ENCODE results near the gene VMP1. TPM values are rescaled to one million over a fixed set of nuclear protein-coding genes. Genes with fewer than 3 reads are reported as not detected.
A peak's percentile ranks its signal among the peaks of the same experiment; 100 is the strongest.

The VMP1 gene
- total RNA-seq, 1 experiment from 2014 or later, result 277 TPM

- TSS peak; percentile 0 for BruUV-seq (replicated peaks)
- POLR2A ChIA-PET (ENCODE audit: unreplicated experiment), result no interaction called here
- no peaks in the 10 kb centered on the region for H3K4me1 ChIP-seq (ENCODE audit: insufficient read depth, low read length)
- H3K9ac ChIP-seq (ENCODE audit: low read length), result no peak overlapping the region
- H3K9me2 ChIP-seq (replicated peaks; ENCODE audit: low read length), result no peaks in the 10 kb centered on the region
- H3K27me3 ChIP-seq (ENCODE audit: low read length), result no peaks in the 10 kb centered on the region
- H3K9me3 ChIP-seq (ENCODE audit: low read length), result no peaks in the 10 kb centered on the region
- intact Hi-C loops (cut with micrococcal nuclease), result loop anchor here (10.0 kb wide), 1 partner anchor 338 kb away; no protein-coding TSS in a partner anchor
- no peak overlapping the region for H3K27ac ChIP-seq (ENCODE audit: low read length)
- H3K4me2 ChIP-seq (ENCODE audit: low read length), result no peak overlapping the region
- H3K4me3 ChIP-seq (ENCODE audit: low read length), result no peak overlapping the region
- H3K79me2 ChIP-seq (ENCODE audit: low read length), result peaks cover 82% of the 10 kb centered on the region
- peaks cover 10% of the 10 kb centered on the region for H3F3A ChIP-seq (ENCODE audit: low read length, unreplicated experiment)
- H4K20me1 ChIP-seq (ENCODE audit: low read length), result peaks cover 69% of the 10 kb centered on the region
- no peak overlapping the region for H2AFZ ChIP-seq (ENCODE audit: low read length)
- DNase-seq (no peak), ATAC-seq (no peak)
- H3K36me3 ChIP-seq (ENCODE audit: low read depth, low read length), result peaks cover 76% of the 10 kb centered on the region
- TF ChIP-seq EZH2 (IDR thresholded peaks at IDR 0.05; ENCODE audit: low read length, unreplicated experiment) (no peak), EZH2phosphoT487 (IDR thresholded peaks at IDR 0.05; ENCODE audit: borderline replicate concordance, low read length) (no peak), CTCF (conservative IDR thresholded peaks at IDR 0.05; ENCODE audit: low read depth, low read length) (no peak)
- CTCF ChIA-PET, result interaction anchor here (0.7 kb wide), 1 partner anchor 37 kb away, joined by 3 read pairs; no protein-coding TSS in a partner anchor
Observed at GRCh38 chr17:59696682-59697277, 10.7 kb upstream of the VMP1 start.

DNA sequence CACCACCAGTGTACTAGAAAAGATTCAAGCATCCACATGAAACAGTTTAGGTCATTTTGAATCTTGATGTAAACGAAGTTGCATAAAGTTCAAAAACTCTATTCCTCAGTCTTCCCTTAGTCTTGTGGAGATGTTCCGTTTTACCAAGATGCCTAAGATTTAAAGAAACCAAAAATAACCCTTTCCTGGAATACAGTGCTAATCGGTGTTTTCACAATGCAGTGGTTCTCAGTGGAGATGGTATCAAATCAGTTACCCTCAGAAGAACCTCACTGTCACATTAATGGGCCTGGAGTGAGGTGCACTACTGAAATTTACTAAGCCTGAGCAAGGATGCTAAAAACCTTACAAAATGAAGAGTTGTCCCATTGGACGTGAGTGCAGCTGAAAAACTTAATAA, 9.3 kb upstream of the VMP1 start:
- Histone ChIP-seq H3K4me3 (ENCODE audit: low read length) (no peak overlapping the region), H3K27ac (ENCODE audit: low read length) (no peak overlapping the region), H3K9me2 (replicated peaks; ENCODE audit: low read length) (no peaks in the 10 kb centered on the region), H4K20me1 (ENCODE audit: low read length) (peaks cover 82% of the 10 kb centered on the region), H2AFZ (ENCODE audit: low read length) (no peak overlapping the region), H3K36me3 (ENCODE audit: low read depth, low read length) (peaks cover 82% of the 10 kb centered on the region), H3K9ac (ENCODE audit: low read length) (no peak overlapping the region), H3K4me1 (ENCODE audit: insufficient read depth, low read length) (no peaks in the 10 kb centered on the region), H3F3A (ENCODE audit: low read length, unreplicated experiment) (peaks cover 10% of the 10 kb centered on the region), H3K9me3 (ENCODE audit: low read length) (no peaks in the 10 kb centered on the region), H3K79me2 (ENCODE audit: low read length) (peaks cover 96% of the 10 kb centered on the region), H3K27me3 (ENCODE audit: low read length) (no peaks in the 10 kb centered on the region), H3K4me2 (ENCODE audit: low read length) (no peak overlapping the region)
- ChIA-PET CTCF (no interaction called here), POLR2A (ENCODE audit: unreplicated experiment) (no interaction called here)
- no peak for DNase-seq
- TF ChIP-seq CTCF (conservative IDR thresholded peaks at IDR 0.05; ENCODE audit: low read depth, low read length), result no peak
- BruUV-seq (replicated peaks), result no TSS peak
- no peak for ATAC-seq
- intact Hi-C loops (cut with micrococcal nuclease), result loop anchor here (10.0 kb wide), 1 partner anchor 337 kb away; no protein-coding TSS in a partner anchor

DNA sequence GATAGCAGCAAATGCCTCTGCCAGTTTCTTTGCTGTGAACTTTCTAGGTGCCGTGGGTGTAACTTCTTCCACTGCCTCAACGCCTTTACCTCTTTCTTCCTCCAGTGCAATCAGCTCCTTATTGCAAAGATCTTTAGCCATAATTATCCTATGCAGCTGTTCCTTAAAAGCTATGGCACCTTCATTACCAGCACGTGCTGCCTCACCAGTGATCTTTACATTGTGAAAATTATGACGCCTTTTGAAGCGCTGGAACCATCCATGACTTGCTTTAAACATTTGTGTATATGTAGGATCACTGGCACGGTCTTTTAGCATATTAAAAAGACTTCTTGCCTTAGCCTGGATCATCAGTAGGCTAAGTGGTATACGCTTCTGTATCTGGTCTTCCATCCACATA, 8.2 kb upstream of the VMP1 start:
- BruUV-seq (replicated peaks), result no TSS peak
- no peaks in the 10 kb centered on the region for H3K9me2 ChIP-seq (replicated peaks; ENCODE audit: low read length)
- no peak overlapping the region for H3K4me3 ChIP-seq (ENCODE audit: low read length)
- H3K27me3 ChIP-seq (ENCODE audit: low read length), result no peaks in the 10 kb centered on the region
- no peak overlapping the region for H3K9ac ChIP-seq (ENCODE audit: low read length)
- no peak overlapping the region for H2AFZ ChIP-seq (ENCODE audit: low read length)
- CTCF ChIA-PET, result no interaction called here
- H3K4me2 ChIP-seq (ENCODE audit: low read length), result no peak overlapping the region
- DNase-seq, result no peak
- H3K27ac ChIP-seq (ENCODE audit: low read length), result no peak overlapping the region
- POLR2A ChIA-PET (ENCODE audit: unreplicated experiment), result no interaction called here
- no peaks in the 10 kb centered on the region for H3K9me3 ChIP-seq (ENCODE audit: low read length)
- TF ChIP-seq CTCF (conservative IDR thresholded peaks at IDR 0.05; ENCODE audit: low read depth, low read length) (no peak), EZH2phosphoT487 (IDR thresholded peaks at IDR 0.05; ENCODE audit: borderline replicate concordance, low read length) (no peak), EZH2 (IDR thresholded peaks at IDR 0.05; ENCODE audit: low read length, unreplicated experiment) (no peak)
- H3K36me3 ChIP-seq (ENCODE audit: low read depth, low read length), result peaks cover 77% of the 10 kb centered on the region
- H4K20me1 ChIP-seq (ENCODE audit: low read length), result peaks cover 89% of the 10 kb centered on the region
- no peak for ATAC-seq
- no peaks in the 10 kb centered on the region for H3K4me1 ChIP-seq (ENCODE audit: insufficient read depth, low read length)
- H3F3A ChIP-seq (ENCODE audit: low read length, unreplicated experiment), result peaks cover 4% of the 10 kb centered on the region
- H3K79me2 ChIP-seq (ENCODE audit: low read length), result peaks cover 100% of the 10 kb centered on the region
- intact Hi-C loops (cut with micrococcal nuclease), result loop anchor here (10.0 kb wide), 1 partner anchor 336 kb away; no protein-coding TSS in a partner anchor
